DND-41 (cell line): ENCODE data around the gene CIB2.

Experiments
- ATAC-seq: fragments of 200-7000 bp; cut with Tn5 transposase; 3 replicates; pipeline ENCODE4 v1.9.1; 2021; ENCODE audit warnings: low read depth; ENCODE audit not compliant: insufficient read depth
- DNase-seq: peaks from one replicate; pipeline ENCODE4 v3.0.0-alpha.2; 2020
- H2AFZ ChIP-seq: 2 replicates; pipeline ENCODE4 v1.6.0; 2012; ENCODE audit warnings: low read depth, low read length
- H3K27ac ChIP-seq: 2 replicates; pipeline ENCODE4 v1.5.1; 2012; ENCODE audit warnings: low read length, inconsistent platforms
- H3K27me3 ChIP-seq: fragments of 200-600 bp; sonication (generic); 2 replicates; pipeline ENCODE4 v1.6.0; 2012; ENCODE audit warnings: low read length, mild to moderate bottlenecking, inconsistent platforms; ENCODE audit not compliant: insufficient read depth, poor library complexity
- H3K36me3 ChIP-seq: 2 replicates; pipeline ENCODE4 v1.5.1; 2012; ENCODE audit warnings: low read length, inconsistent platforms; ENCODE audit not compliant: insufficient read depth
- H3K4me1 ChIP-seq: 2 replicates; pipeline ENCODE4 v1.5.1; 2012; ENCODE audit warnings: mild to moderate bottlenecking, low read length; ENCODE audit not compliant: insufficient read depth
- H3K4me2 ChIP-seq: 2 replicates; pipeline ENCODE4 v1.6.0; 2012; ENCODE audit warnings: mild to moderate bottlenecking, moderate library complexity, low read length, inconsistent platforms; ENCODE audit not compliant: insufficient read depth
- H3K4me3 ChIP-seq, 2 experiments: fragments of 200-600 bp in 1 of 2; shearing (Covaris generic) in 1 of 2; 2 replicates each; pipeline ENCODE4 v1.5.1; 2012 to 2016; ENCODE audit warnings: inconsistent platforms in 2 of 2, low read length in 2 of 2, mild to moderate bottlenecking in 2 of 2, low read depth in 1 of 2, moderate library complexity in 1 of 2
- H3K79me2 ChIP-seq: 2 replicates; pipeline ENCODE4 v1.6.0; 2012; ENCODE audit warnings: low read length, inconsistent platforms; ENCODE audit not compliant: insufficient read depth
- H3K9ac ChIP-seq: 2 replicates; pipeline ENCODE4 v1.6.0; 2012; ENCODE audit warnings: low read depth, mild to moderate bottlenecking, inconsistent platforms, low read length, moderate library complexity
- H3K9me3 ChIP-seq: 2 replicates; pipeline ENCODE4 v1.5.1; 2012; ENCODE audit warnings: low read length, moderate library complexity, mild to moderate bottlenecking, inconsistent platforms; ENCODE audit not compliant: insufficient read depth, severe bottlenecking
- H4K20me1 ChIP-seq: 2 replicates; pipeline ENCODE4 v1.6.0; 2012; ENCODE audit warnings: low read length; ENCODE audit not compliant: insufficient read depth
- CTCF ChIP-seq: IDR thresholded peaks from 2 replicates; pipeline ENCODE4 v1.5.1; 2012; ENCODE audit warnings: borderline replicate concordance, low read length, moderate library complexity, mild to moderate bottlenecking; ENCODE audit not compliant: poor library complexity, severe bottlenecking; ENCODE audit errors: extremely low read depth
- EZH2 ChIP-seq: IDR thresholded peaks from 3 replicates; pipeline ENCODE4 v1.6.1; 2012; ENCODE audit warnings: borderline replicate concordance, low read depth, mild to moderate bottlenecking, moderate library complexity, low read length, inconsistent platforms; ENCODE audit not compliant: severe bottlenecking

The CIB2 gene

GRCh38 chr15:78083186-78083585 is 48.1 kb downstream of the CIB2 start:
- H3K27ac ChIP-seq, result no peak overlapping the region

GRCh38 chr15:78082743-78083110 is 48.5 kb downstream of the CIB2 start:
- TF ChIP-seq EZH2, result no peak
- TF ChIP-seq CTCF, result no peak
- Histone ChIP-seq H3K4me3 (no peak overlapping the region), H3K36me3 (no peaks in the 10 kb centered on the region), H3K79me2 (no peaks in the 10 kb centered on the region), H4K20me1 (no peaks in the 10 kb centered on the region), H3K27me3 (no peaks in the 10 kb centered on the region), H2AFZ (no peak overlapping the region), H3K9ac (no peak overlapping the region), H3K4me2 (no peak overlapping the region), H3K27ac (no peak overlapping the region), H3K9me3 (no peaks in the 10 kb centered on the region), H3K4me1 (peaks cover 6% of the 10 kb centered on the region)
- no peak for ATAC-seq
- no peak for DNase-seq

More at GRCh38 chr15:78083186-78083585, 48.1 kb downstream of the CIB2 start:
- no peaks in the 10 kb centered on the region for H3K27me3 ChIP-seq
- H3K4me2 ChIP-seq, result no peak overlapping the region
- H3K4me3 ChIP-seq, result no peak overlapping the region
- H2AFZ ChIP-seq, result no peak overlapping the region
- H3K36me3 ChIP-seq, result no peaks in the 10 kb centered on the region
- DNase-seq (no peak), ATAC-seq (no peak)
- no peaks in the 10 kb centered on the region for H4K20me1 ChIP-seq
- TF ChIP-seq CTCF, result no peak
- TF ChIP-seq EZH2, result no peak
- H3K9ac ChIP-seq, result no peak overlapping the region
- no peaks in the 10 kb centered on the region for H3K9me3 ChIP-seq
- H3K79me2 ChIP-seq, result no peaks in the 10 kb centered on the region
- H3K4me1 ChIP-seq, result peaks cover 1% of the 10 kb centered on the region

DNA sequence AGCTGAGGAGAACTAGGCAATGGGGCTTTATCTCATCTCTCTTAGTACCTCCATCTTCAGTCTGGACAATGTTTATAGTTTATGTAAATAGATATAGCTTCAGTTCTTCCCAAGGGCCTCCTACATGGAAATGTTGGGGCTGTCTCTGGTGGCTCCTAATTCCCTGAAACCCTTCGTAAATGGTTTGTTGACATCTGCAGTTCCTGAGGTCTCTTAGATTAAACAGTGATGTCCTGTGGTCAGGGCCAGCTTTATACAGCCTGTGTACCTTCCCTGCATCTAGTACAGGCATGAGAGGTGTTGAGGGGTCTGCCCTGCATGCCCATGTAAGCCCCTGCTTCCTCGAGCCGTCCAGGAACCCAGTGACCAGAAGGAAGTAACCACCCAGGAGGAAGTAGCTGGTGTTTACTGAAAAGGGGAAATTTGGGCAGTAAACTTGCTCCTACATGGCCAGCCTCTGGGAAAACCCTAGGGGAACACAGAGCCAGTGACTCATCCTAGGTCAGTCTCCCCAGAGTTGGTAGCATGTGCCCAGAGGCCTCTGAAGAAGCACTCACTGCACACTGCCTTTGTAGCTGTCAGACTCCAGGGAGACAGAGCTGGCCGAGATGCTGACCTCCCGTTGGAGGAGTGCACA is 49.0 kb downstream of the CIB2 start:
- no peak overlapping the region for H3K4me3 ChIP-seq
- H3K36me3 ChIP-seq, result no peaks in the 10 kb centered on the region; the same call in 1 of the 2 replicates
- no peaks in the 10 kb centered on the region for H4K20me1 ChIP-seq
- no peak overlapping the region for H3K4me2 ChIP-seq
- H3K79me2 ChIP-seq, result peaks cover 1% of the 10 kb centered on the region
- DNase-seq (no peak), ATAC-seq (no peak)
- H3K27ac ChIP-seq, result no peak overlapping the region
- TF ChIP-seq CTCF, result no peak
- no peak for TF ChIP-seq EZH2
- H3K9me3 ChIP-seq, result no peaks in the 10 kb centered on the region
- peaks cover 8% of the 10 kb centered on the region for H3K4me1 ChIP-seq
- H3K9ac ChIP-seq, result no peak overlapping the region
- no peak overlapping the region for H2AFZ ChIP-seq
- no peaks in the 10 kb centered on the region for H3K27me3 ChIP-seq
